Karpas-422 (cell line): ENCODE results near the gene KCNG2. TPM values are rescaled to one million over a fixed set of nuclear protein-coding genes. Genes with fewer than 3 reads are reported as not detected.

ENCODE experiments used
- DNase-seq: peaks from one replicate; pipeline ENCODE4 v3.0.0-alpha.2; 2015
- H2AFZ ChIP-seq: fragments of 200-600 bp; sonication (generic); 2 replicates; pipeline ENCODE4 v1.6.1; 2014; ENCODE audit warnings: antibody characterized with exemption, low read length, mixed read lengths
- H3K27ac ChIP-seq: fragments of 200-600 bp; sonication (generic); 2 replicates; pipeline ENCODE4 v1.5.1; 2014; ENCODE audit warnings: mild to moderate bottlenecking, low read length, moderate library complexity
- H3K27me3 ChIP-seq: fragments of 200-600 bp; sonication (generic); 2 replicates; pipeline ENCODE4 v1.6.1; 2014; ENCODE audit warnings: low read length, mixed read lengths
- H3K36me3 ChIP-seq: fragments of 200-600 bp; sonication (generic); 2 replicates; pipeline ENCODE4 v1.6.1; 2014; ENCODE audit warnings: low read length, mixed read lengths; ENCODE audit not compliant: insufficient read depth
- H3K4me1 ChIP-seq: fragments of 200-600 bp; sonication (generic); 2 replicates; pipeline ENCODE4 v1.6.1; 2014; ENCODE audit warnings: mild to moderate bottlenecking, low read length, mixed read lengths
- H3K4me2 ChIP-seq: fragments of 200-600 bp; sonication (generic); 2 replicates; pipeline ENCODE4 v1.6.1; 2014; ENCODE audit warnings: low read length, low read depth, mild to moderate bottlenecking; ENCODE audit not compliant: poor library complexity, severe bottlenecking
- H3K4me3 ChIP-seq: fragments of 200-600 bp; sonication (generic); 2 replicates; pipeline ENCODE4 v1.5.1; 2014; ENCODE audit warnings: mild to moderate bottlenecking, antibody characterized with exemption, low read length, mixed read lengths
- H3K79me2 ChIP-seq: fragments of 200-600 bp; sonication (generic); 2 replicates; pipeline ENCODE4 v1.6.1; 2014; ENCODE audit warnings: mild to moderate bottlenecking, low read length, mixed read lengths
- H3K9ac ChIP-seq: fragments of 200-600 bp; sonication (generic); 2 replicates; pipeline ENCODE4 v1.6.0; 2014; ENCODE audit warnings: low read length
- H3K9me2 ChIP-seq: fragments of 200-600 bp; sonication (generic), shearing (Covaris generic); replicated peaks from 2 replicates; pipeline ENCODE4 v1.6.0; 2014; ENCODE audit warnings: mild to moderate bottlenecking, low read length, moderate library complexity; ENCODE audit not compliant: insufficient read depth
- H3K9me3 ChIP-seq: fragments of 300-700, 200-600 bp; sonication (generic); 2 replicates; pipeline ENCODE4 v1.6.1; 2014; ENCODE audit warnings: low read length, mixed read lengths
- H4K20me1 ChIP-seq: fragments of 200-600 bp; sonication (generic); 2 replicates; pipeline ENCODE4 v1.6.1; 2014; ENCODE audit warnings: mild to moderate bottlenecking, antibody characterized with exemption, low read length, low read depth; ENCODE audit not compliant: insufficient read depth
- total RNA-seq: library from RNA; depleted of rRNA; stranded (reverse); fragments of >200 nt; shearing (Covaris generic); gene quantifications from 2 replicates; pipeline ENCODE4 v1.2.3, GENCODE V29; 2014; ENCODE audit warnings: low replicate concordance

Gene KCNG2
- total RNA-seq, 1 experiment from 2014 or later = not detected

- no peak overlapping the region for H3K4me2 ChIP-seq
- H3K9me3 ChIP-seq = peaks cover 7% of the 10 kb centered on the region; the same call in 1 of the 2 replicates
- no peaks in the 10 kb centered on the region for H3K4me1 ChIP-seq
- H3K9me2 ChIP-seq = no peaks in the 10 kb centered on the region
- no peaks in the 10 kb centered on the region for H4K20me1 ChIP-seq
- no peak overlapping the region for H3K4me3 ChIP-seq
- no peaks in the 10 kb centered on the region for H3K36me3 ChIP-seq
- H3K79me2 ChIP-seq = no peaks in the 10 kb centered on the region
- no peaks in the 10 kb centered on the region for H3K27me3 ChIP-seq
- no peak for DNase-seq
- H2AFZ ChIP-seq = no peak overlapping the region
- H3K9ac ChIP-seq = no peak overlapping the region
- no peak overlapping the region for H3K27ac ChIP-seq
Observed at GRCh38 chr18:79882522-79883241, 84.9 kb downstream of the KCNG2 start.

DNA sequence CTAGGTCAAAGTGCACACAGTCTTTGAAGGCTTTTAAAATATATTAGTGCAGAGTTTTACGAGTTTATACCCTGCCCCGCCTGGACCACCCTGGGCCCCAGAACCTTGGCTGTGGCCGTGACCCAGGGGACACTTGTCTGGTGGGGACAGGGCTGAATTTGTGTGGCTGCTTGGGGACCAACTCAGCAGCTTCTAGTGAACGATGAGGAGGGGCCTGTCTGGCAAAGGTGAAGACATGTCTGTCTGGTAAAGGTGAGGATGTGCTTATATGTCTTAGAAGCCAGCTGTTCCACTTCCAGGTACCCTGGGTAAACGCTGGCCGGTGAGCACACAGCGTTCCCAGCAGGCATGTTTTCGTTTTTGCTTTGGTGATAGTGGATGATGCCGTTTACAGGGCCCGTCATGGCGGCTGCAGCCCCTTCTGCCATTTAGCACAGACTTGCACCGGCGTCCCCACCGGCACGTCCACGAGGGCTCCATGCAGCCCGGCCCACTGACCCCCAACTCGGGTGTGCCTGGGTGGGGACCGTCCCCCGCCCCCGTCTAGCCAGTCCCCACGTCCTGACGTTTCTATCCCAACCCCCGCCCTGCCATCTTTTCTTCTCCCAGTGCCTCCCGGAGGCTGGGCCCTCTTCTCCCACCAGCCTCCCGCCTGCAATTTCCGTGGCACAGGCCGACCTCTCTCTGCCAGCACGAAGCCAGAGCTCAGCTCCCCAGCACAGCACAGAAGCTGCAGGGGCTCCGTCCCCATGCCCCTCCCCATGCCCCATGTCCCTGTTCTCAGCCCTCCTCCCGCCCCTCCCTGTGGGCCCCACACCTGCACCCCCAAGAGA lies 85.9 kb downstream of the KCNG2 start:
- no peak overlapping the region for H3K9ac ChIP-seq
- H3K36me3 ChIP-seq = no peaks in the 10 kb centered on the region
- no peak overlapping the region for H2AFZ ChIP-seq
- H3K9me2 ChIP-seq = no peaks in the 10 kb centered on the region
- peaks cover 13% of the 10 kb centered on the region for H3K9me3 ChIP-seq
- H3K27me3 ChIP-seq = no peaks in the 10 kb centered on the region
- H4K20me1 ChIP-seq = no peaks in the 10 kb centered on the region
- no peak overlapping the region for H3K27ac ChIP-seq
- no peak overlapping the region for H3K4me2 ChIP-seq
- H3K4me1 ChIP-seq = no peaks in the 10 kb centered on the region
- H3K4me3 ChIP-seq = no peak overlapping the region
- no peaks in the 10 kb centered on the region for H3K79me2 ChIP-seq
- no peak for DNase-seq

GRCh38 chr18:79884294-79884962 lies 86.7 kb downstream of the KCNG2 start:
- Histone ChIP-seq H3K4me1 (no peaks in the 10 kb centered on the region), H3K4me3 (no peak overlapping the region), H3K9ac (no peak overlapping the region), H2AFZ (no peak overlapping the region), H3K9me2 (no peaks in the 10 kb centered on the region), H3K4me2 (no peak overlapping the region), H3K79me2 (no peaks in the 10 kb centered on the region), H4K20me1 (no peaks in the 10 kb centered on the region), H3K27ac (no peak overlapping the region), H3K36me3 (no peaks in the 10 kb centered on the region), H3K27me3 (no peaks in the 10 kb centered on the region), H3K9me3 (peaks cover 16% of the 10 kb centered on the region)
- DNase-seq = no peak

GRCh38 chr18:79884963-79885728 lies 87.4 kb downstream of the KCNG2 start:
- Histone ChIP-seq H3K79me2 (no peaks in the 10 kb centered on the region), H3K4me1 (no peaks in the 10 kb centered on the region), H3K9me3 (peaks cover 21% of the 10 kb centered on the region), H3K36me3 (no peaks in the 10 kb centered on the region), H3K9me2 (no peaks in the 10 kb centered on the region), H4K20me1 (no peaks in the 10 kb centered on the region), H3K4me3 (no peak overlapping the region), H3K4me2 (no peak overlapping the region), H3K27ac (no peak overlapping the region), H2AFZ (no peak overlapping the region), H3K27me3 (no peaks in the 10 kb centered on the region), H3K9ac (no peak overlapping the region)
- no peak for DNase-seq

DNA sequence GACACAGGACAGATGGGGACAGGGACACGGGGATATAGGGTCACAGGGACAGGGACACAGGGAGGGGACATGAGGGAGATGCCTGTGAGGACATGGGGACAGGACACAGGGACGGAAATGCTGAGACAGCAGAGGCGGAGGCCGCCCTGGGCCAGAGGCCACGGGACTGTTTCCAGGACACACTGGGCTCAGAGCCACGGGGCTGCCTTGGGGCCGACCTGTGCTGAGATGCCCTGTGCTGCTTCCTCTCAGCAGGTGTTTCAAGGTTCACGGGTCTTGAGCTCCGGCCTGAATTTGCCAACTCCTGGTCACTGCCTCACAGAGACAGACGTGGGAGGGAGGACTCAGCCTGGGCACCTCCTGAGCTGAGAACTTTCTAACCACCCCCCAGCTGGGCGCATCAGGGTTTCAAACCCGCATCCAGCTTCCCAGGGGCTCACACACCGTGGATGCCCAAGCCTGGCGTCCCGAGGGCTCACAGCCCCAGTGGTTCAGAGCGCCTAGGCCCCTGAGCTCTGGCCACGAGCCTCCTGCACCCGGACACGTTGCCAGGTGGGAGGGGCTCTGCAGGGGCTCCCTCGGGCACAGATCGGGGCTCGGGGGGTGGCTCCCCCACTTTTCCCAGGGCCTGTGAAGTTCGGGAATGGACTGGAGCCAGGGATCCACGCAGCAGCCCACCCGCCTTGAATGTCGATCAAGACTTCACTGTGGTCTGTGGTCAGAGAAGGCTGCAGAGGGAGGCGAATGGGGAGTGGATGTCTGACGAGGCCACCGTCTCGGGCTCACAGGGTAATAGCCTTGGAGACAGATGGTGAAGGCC lies 89.7 kb downstream of the KCNG2 start:
- Histone ChIP-seq H4K20me1 (no peaks in the 10 kb centered on the region), H3K9ac (no peak overlapping the region), H2AFZ (no peak overlapping the region), H3K27ac (no peak overlapping the region), H3K79me2 (no peaks in the 10 kb centered on the region), H3K4me3 (no peak overlapping the region), H3K4me1 (no peaks in the 10 kb centered on the region), H3K36me3 (no peaks in the 10 kb centered on the region), H3K27me3 (no peaks in the 10 kb centered on the region), H3K4me2 (no peak overlapping the region), H3K9me2 (no peaks in the 10 kb centered on the region), H3K9me3 (peaks cover 38% of the 10 kb centered on the region)
- DNase-seq = no peak

- Histone ChIP-seq H3K36me3 (no peaks in the 10 kb centered on the region), H3K9ac (no peak overlapping the region), H3K27me3 (no peaks in the 10 kb centered on the region), H3K27ac (no peak overlapping the region), H3K9me2 (no peaks in the 10 kb centered on the region), H3K4me1 (no peaks in the 10 kb centered on the region), H3K4me2 (no peak overlapping the region), H3K79me2 (no peaks in the 10 kb centered on the region), H3K4me3 (no peak overlapping the region), H4K20me1 (no peaks in the 10 kb centered on the region), H2AFZ (no peak overlapping the region), H3K9me3 (peaks cover 44% of the 10 kb centered on the region)
- no peak for DNase-seq
Observed at GRCh38 chr18:79888016-79888415, 90.3 kb downstream of the KCNG2 start.

DNA sequence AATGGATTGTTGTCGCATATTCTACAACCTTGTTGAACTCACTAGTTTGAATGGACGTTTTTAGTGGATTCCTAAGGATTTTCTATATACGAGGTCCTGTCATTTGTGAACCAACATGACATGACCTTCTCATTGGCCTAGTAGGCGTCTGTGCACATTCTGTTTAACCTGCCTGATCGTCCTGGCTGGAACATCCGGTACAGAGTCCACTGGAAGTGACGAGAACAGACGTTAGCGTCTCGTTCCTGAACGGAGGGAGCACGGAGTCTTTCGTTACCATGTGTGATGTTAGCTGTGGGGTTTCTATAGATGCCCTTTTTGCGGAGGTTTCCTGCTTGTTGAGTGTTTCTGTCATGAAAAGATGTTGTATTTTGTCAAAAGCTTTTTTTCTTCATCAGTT lies 91.8 kb downstream of the KCNG2 start:
- no peak overlapping the region for H3K9ac ChIP-seq
- no peak overlapping the region for H3K27ac ChIP-seq
- H3K4me3 ChIP-seq = no peak overlapping the region
- no peak for DNase-seq
- no peaks in the 10 kb centered on the region for H3K27me3 ChIP-seq
- no peaks in the 10 kb centered on the region for H3K9me2 ChIP-seq
- H4K20me1 ChIP-seq = no peaks in the 10 kb centered on the region
- peaks cover 56% of the 10 kb centered on the region for H3K9me3 ChIP-seq
- no peaks in the 10 kb centered on the region for H3K79me2 ChIP-seq
- no peaks in the 10 kb centered on the region for H3K36me3 ChIP-seq
- no peak overlapping the region for H3K4me2 ChIP-seq
- no peaks in the 10 kb centered on the region for H3K4me1 ChIP-seq
- H2AFZ ChIP-seq = no peak overlapping the region
